Smooth muscle cell (in vitro differentiated cells): ENCODE data around the gene USP12. TPM values are rescaled to one million over a fixed set of nuclear protein-coding genes. Genes with fewer than 3 reads are reported as not detected.
A peak's percentile ranks its signal among the peaks of the same experiment; 100 is the strongest.

Experiments
- DNase-seq: peaks from one replicate; lab custom pipeline; 2025; ENCODE audit not compliant: unreplicated experiment; lab: John Stamatoyannopoulos, UW
- H2AFZ ChIP-seq: fragments of 200-600 bp; sonication (generic); 2 replicates; pipeline ENCODE4 v1.6.0; 2016; ENCODE audit warnings: antibody characterized with exemption, low read depth, mild to moderate bottlenecking
- H3F3A ChIP-seq: fragments of 200-600 bp; sonication (generic); 2 replicates; pipeline ENCODE4 v1.6.0; 2017; ENCODE audit warnings: antibody characterized with exemption, low read depth
- H3K27ac ChIP-seq: fragments of 200-600 bp; sonication (generic); 2 replicates; pipeline ENCODE4 v1.5.1; 2016; ENCODE audit warnings: low read depth, mild to moderate bottlenecking
- H3K27me3 ChIP-seq: fragments of 200-600 bp; sonication (generic); 2 replicates; pipeline ENCODE4 v1.6.1; 2016; ENCODE audit warnings: low read depth, mild to moderate bottlenecking
- H3K36me3 ChIP-seq: fragments of 200-600 bp; sonication (generic); 2 replicates; pipeline ENCODE4 v1.5.1; 2016; ENCODE audit warnings: low read depth
- H3K4me1 ChIP-seq: fragments of 200-600 bp; sonication (generic); 2 replicates; pipeline ENCODE4 v1.5.1; 2016; ENCODE audit warnings: low read depth
- H3K4me2 ChIP-seq: fragments of 200-600 bp; sonication (generic); 2 replicates; pipeline ENCODE4 v1.6.0; 2016; ENCODE audit warnings: mild to moderate bottlenecking
- H3K4me3 ChIP-seq: fragments of 200-600 bp; sonication (generic); 2 replicates; pipeline ENCODE4 v1.5.1; 2016; ENCODE audit warnings: mild to moderate bottlenecking
- H3K79me2 ChIP-seq: fragments of 200-600 bp; sonication (generic); 2 replicates; pipeline ENCODE4 v1.6.0; 2016; ENCODE audit warnings: low read depth, mild to moderate bottlenecking
- H3K9ac ChIP-seq: fragments of 200-600 bp; sonication (generic); 2 replicates; pipeline ENCODE4 v1.6.0; 2016; ENCODE audit warnings: low read depth
- H3K9me3 ChIP-seq: fragments of 200-600 bp; sonication (generic); replicated peaks from 2 replicates; pipeline ENCODE4 v1.5.1; 2016; ENCODE audit warnings: low read depth
- H4K20me1 ChIP-seq: fragments of 200-600 bp; sonication (generic); 2 replicates; pipeline ENCODE4 v1.6.0; 2016; ENCODE audit warnings: low read depth
- CTCF ChIP-seq: fragments of 200-600 bp; sonication (generic); IDR thresholded peaks from 2 replicates; pipeline ENCODE4 v1.5.1; 2017; ENCODE audit warnings: borderline replicate concordance, mild to moderate bottlenecking, antibody characterized with exemption; ENCODE audit not compliant: insufficient read depth, poor library complexity, severe bottlenecking
- WGBS: methylation state at CpG from one replicate; pipeline ENCODE4 v1.1.7; 2016; ENCODE audit warnings: low lambda C conversion rate; 5-methylcytosine and 5-hydroxymethylcytosine counted together
- polyA plus RNA-seq: library from polyadenylated mRNA; unstranded; fragments of >200 nt; fragmentation: Nextera tagmentation; extraction: Ambion mirVana; gene quantifications from 2 replicates; pipeline ENCODE4 v1.2.1, GENCODE V29; 2016
- total RNA-seq: library from RNA; depleted of rRNA; stranded (reverse); fragments of >200 nt; gene quantifications from 2 replicates; pipeline ENCODE4 v1.2.3, GENCODE V29; 2014

USP12 gene
- total and polyA plus RNA-seq, 2 experiments from 2014 or later = 11.3 to 19.9 TPM

GRCh38 chr13:27043013-27043412, 128.6 kb downstream of the USP12 start:
- Histone ChIP-seq H4K20me1 (no peaks in the 10 kb centered on the region), H3K9me3 (no peaks in the 10 kb centered on the region), H3K27me3 (no peaks in the 10 kb centered on the region), H3K4me2 (peak overlapping the region; percentile 74), H3K4me3 (no peak overlapping the region), H3K4me1 (peaks cover 3% of the 10 kb centered on the region), H3F3A (peaks cover 10% of the 10 kb centered on the region), H3K79me2 (no peaks in the 10 kb centered on the region), H2AFZ (no peak overlapping the region), H3K27ac (peak overlapping the region; percentile 91), H3K36me3 (no peaks in the 10 kb centered on the region), H3K9ac (peak overlapping the region; percentile 59)
- 19% methylated on average over 6 of the region's 6 CpGs for WGBS
- peak; percentile 32 for DNase-seq
- no peak for TF ChIP-seq CTCF

- Histone ChIP-seq H3K4me1 (peaks cover 6% of the 10 kb centered on the region), H3K36me3 (no peaks in the 10 kb centered on the region), H3F3A (peaks cover 12% of the 10 kb centered on the region), H3K4me3 (no peak overlapping the region), H3K4me2 (no peak overlapping the region), H3K79me2 (no peaks in the 10 kb centered on the region), H3K27me3 (no peaks in the 10 kb centered on the region), H2AFZ (no peak overlapping the region), H3K27ac (no peak overlapping the region), H4K20me1 (no peaks in the 10 kb centered on the region), H3K9me3 (no peaks in the 10 kb centered on the region), H3K9ac (no peak overlapping the region)
- TF ChIP-seq CTCF = no peak
- WGBS = 85% methylated on average over 6 of the region's 6 CpGs
- DNase-seq = no peak
Measured at GRCh38 chr13:27041341-27041740, 130.3 kb downstream of the USP12 start.

- TF ChIP-seq CTCF = no peak
- Histone ChIP-seq H3K4me1 (peaks cover 7% of the 10 kb centered on the region), H3K9ac (no peak overlapping the region), H3K4me3 (no peak overlapping the region), H4K20me1 (no peaks in the 10 kb centered on the region), H3K4me2 (peak overlapping the region; percentile 18), H2AFZ (no peak overlapping the region), H3K27me3 (no peaks in the 10 kb centered on the region), H3K9me3 (no peaks in the 10 kb centered on the region), H3K36me3 (no peaks in the 10 kb centered on the region), H3K27ac (peak overlapping the region; percentile 52), H3F3A (peaks cover 14% of the 10 kb centered on the region), H3K79me2 (no peaks in the 10 kb centered on the region)
- no peak for DNase-seq
- 84% methylated on average over 4 of the region's 4 CpGs for WGBS
Measured at GRCh38 chr13:27040826-27041108, 130.8 kb downstream of the USP12 start.

GRCh38 chr13:27039171-27039701, 132.4 kb downstream of the USP12 start:
- no peak for DNase-seq
- Histone ChIP-seq H3K4me2 (peak overlapping the region; percentile 10), H3F3A (peaks cover 14% of the 10 kb centered on the region), H3K9ac (no peak overlapping the region), H3K4me3 (no peak overlapping the region), H3K36me3 (no peaks in the 10 kb centered on the region), H2AFZ (no peak overlapping the region), H3K27ac (peak overlapping the region; percentile 52), H3K4me1 (peaks cover 7% of the 10 kb centered on the region), H4K20me1 (no peaks in the 10 kb centered on the region), H3K79me2 (no peaks in the 10 kb centered on the region), H3K27me3 (peaks cover 7% of the 10 kb centered on the region), H3K9me3 (no peaks in the 10 kb centered on the region)
- WGBS = 77% methylated on average over 9 of the region's 9 CpGs
- TF ChIP-seq CTCF = no peak
